Retinal pigment epithelial cell (primary cell): Measurements from ENCODE around the gene PSMD12.
"Not testable (repeated sequence)": the region's sequence is repeated elsewhere in the genome, so short reads cannot be mapped to it uniquely, and the experiment has no call there.

Experiments
- DNase-seq: peaks from one replicate; pipeline ENCODE4 v3.0.0-alpha.2; 2010; ENCODE audit warnings: low read depth
- H3K4me3 ChIP-seq: 2 replicates; pipeline ENCODE4 v1.5.1; 2011; ENCODE audit warnings: mild to moderate bottlenecking, low read length, control low read depth, moderate library complexity
- TF ChIP-seq, protein P1 (sequence below): conservative IDR thresholded peaks from 2 replicates; pipeline ENCODE4 v1.5.1; 2011; ENCODE audit warnings: low read depth, low read length, control low read depth, inconsistent platforms

PSMD12 gene

DNA sequence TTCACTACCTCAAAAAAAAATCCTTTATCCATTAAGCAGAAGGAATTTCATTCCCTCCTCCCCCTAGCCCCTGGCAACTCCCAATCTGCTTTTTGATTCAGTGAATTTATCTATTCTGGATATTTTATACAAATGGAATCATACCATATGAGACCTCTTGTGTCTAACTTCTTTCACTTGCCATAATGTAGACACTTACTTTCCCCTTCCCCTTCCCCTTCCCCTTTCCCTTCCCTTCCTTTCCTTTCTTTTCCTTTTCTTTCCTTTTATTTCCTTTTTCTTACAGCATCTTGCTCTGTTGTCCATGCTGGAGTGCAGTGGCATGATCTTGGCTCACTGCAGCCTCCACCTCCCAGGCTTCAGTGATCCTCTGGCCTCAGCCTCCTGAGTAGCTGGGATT is 50.5 kb downstream of the PSMD12 start:
- no peak for DNase-seq
- TF ChIP-seq, protein P1, sequence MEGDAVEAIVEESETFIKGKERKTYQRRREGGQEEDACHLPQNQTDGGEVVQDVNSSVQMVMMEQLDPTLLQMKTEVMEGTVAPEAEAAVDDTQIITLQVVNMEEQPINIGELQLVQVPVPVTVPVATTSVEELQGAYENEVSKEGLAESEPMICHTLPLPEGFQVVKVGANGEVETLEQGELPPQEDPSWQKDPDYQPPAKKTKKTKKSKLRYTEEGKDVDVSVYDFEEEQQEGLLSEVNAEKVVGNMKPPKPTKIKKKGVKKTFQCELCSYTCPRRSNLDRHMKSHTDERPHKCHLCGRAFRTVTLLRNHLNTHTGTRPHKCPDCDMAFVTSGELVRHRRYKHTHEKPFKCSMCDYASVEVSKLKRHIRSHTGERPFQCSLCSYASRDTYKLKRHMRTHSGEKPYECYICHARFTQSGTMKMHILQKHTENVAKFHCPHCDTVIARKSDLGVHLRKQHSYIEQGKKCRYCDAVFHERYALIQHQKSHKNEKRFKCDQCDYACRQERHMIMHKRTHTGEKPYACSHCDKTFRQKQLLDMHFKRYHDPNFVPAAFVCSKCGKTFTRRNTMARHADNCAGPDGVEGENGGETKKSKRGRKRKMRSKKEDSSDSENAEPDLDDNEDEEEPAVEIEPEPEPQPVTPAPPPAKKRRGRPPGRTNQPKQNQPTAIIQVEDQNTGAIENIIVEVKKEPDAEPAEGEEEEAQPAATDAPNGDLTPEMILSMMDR, result no peak
- no peak overlapping the region for H3K4me3 ChIP-seq

DNA sequence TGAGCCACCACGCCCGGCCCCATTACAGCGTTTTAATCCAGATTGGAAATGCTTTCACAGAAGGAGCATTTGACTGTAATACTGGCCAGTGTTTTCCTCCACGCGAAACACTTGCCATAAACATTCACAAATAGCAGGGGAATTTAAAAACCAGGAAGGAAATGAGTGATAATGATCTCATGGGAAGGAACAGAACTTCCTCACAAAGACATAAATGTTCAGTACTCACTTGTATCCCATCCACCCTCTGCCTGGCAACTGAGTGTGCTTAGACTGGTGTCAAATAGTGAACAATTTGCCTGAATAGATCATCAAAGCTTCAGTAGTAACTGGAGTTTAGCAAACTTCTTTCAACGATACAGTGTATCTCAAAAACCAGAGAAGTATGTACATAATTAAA is 54.1 kb downstream of the PSMD12 start:
- no peak for DNase-seq
- TF ChIP-seq, protein P1, result no peak
- H3K4me3 ChIP-seq, result no peak overlapping the region

DNA sequence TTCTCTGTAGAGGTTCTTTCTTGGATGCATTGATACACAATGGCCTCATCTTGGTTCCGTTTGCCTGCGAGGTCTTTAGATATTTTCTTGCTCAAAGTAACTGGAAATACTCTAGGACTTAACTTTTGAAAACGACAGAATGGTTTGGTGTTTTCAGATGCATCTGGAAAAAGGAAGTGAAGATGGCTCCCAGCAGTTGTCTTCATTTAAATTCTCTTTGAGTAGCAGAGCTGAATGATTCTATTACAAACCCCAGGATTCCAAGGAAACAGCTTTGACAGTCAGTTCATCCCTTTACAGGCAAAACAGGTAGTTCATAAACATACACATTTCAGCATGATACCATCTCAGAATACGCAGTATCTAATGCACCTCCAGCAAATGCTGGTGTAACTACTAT is 54.8 kb downstream of the PSMD12 start:
- DNase-seq, result no peak
- H3K4me3 ChIP-seq, result no peak overlapping the region
- TF ChIP-seq, protein P1, result no peak

DNA sequence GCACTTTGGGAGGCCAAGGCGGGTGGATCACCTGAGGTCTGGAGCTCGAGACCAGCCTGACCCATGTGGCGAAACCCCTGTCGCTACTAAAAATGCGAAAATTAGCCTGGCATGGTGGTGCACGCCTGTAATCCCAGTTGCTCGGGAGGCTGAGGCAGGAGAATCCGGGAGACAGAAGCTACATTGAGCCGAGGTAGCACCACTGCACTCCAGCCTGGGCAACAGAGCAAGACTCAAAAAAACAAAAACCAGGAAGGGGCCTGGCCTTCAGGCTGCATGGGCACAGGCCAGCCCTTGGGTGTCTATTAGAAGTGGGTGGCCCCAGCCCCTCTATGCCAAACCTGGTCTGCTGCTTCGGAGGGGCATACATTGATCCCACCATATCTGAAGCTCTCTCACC is 56.0 kb downstream of the PSMD12 start:
- TF ChIP-seq, protein P1, result no peak
- H3K4me3 ChIP-seq, result no peak overlapping the region
- DNase-seq, result no peak

DNA sequence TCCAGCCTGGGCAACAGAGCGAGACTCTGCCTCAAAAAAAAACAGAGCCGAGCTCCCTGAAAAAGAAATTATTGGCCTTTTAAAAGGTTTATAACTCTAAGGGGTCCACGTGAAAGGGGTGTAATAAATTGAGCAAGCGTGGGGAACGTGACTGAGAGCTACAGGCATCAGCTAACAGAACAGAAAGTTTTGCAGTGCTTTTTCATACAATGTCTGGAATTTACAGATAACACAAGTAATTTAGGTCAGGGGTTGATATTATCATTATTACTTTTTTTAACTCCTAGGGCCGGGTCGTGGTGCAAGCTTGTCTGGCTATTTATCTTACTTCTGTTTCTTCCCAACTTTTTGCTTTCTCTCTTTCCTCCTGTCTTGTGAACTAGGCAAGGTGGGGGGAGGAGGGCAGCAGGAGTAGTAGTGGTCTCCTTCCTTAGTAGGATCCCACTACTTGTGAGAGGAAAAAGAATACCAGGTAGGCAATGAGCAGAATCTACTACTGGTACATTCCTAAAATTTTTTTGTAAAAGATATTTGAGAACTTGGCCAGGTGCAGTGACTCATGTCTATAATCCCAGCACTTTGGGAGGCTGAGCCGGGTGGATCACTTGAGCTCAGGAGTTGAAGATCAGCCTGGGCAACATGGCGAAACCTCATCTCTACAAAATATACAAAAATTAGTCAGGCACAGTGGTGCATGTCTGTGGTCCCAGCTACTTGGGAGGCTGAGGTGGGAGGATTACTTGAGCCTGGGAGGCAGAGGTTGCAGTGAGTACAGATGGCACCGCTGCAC is 60.7 kb downstream of the PSMD12 start:
- H3K4me3 ChIP-seq, DNase-seq: not testable (repeated sequence)

DNA sequence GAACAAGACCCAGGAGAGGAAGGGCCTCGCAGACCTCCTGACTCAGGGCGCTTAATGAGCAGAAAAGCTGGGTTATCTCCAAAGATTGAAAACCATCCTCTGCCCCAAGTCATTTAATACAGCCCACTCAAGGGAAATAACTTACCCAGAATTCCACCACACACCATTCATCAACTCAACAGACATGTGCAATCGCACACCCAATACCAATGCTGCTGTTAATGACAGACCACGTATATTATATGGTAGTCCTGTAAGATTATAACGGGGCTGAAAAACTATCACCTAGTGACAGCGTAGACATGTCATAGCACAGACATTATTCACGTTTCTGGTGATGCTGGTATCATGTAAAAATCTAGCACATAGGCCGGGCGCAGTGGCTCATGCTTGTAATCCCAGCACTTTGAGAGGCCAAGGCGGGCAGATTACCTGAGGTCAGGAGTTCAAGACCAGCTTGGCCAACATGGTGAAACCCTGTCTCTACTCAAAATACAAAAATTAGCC is 68.9 kb downstream of the PSMD12 start:
- H3K4me3 ChIP-seq, result no peak overlapping the region
- DNase-seq, result no peak
- TF ChIP-seq, protein P1, result no peak

DNA sequence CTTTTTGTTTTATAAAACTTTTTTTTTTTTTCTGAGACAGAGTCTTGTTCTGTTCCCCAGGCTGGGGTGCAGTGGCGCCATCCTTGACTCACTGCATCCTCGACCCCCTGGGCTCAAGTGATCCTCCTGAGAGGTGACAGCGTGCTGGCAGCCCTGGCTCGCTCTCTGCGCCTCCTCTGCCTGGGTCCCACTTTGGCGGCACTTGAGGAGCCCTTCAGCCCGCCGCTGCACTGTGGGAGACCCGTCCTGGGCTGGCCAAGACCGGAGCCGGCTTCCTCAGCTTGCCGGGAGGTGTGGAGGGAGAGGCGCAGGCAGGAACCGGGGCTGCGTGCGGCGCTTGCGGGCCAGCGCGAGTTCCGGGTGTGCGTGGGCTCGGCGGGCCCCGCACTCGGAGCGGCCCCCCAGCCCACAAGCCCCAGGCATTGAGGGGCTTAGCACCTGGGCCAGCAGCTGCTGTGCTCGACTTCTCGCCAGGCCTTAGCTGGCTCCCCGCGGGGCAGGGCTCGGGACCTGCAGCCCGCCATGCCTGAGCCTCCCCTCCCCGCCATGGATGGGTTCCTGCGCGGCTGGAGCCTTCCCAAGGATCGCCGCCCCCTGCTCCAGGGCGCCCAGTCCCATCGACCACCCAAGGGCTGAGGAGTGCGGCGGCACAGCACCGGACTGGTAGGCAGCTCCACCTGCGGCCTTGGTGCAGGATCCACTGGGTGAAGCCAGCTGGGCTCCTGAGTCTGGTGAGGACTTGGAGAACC is 71.8 kb downstream of the PSMD12 start:
- TF ChIP-seq, protein P1, result no peak
- H3K4me3 ChIP-seq, result no peak overlapping the region
- DNase-seq, result no peak
